DND-41 (cell line): ENCODE results near the gene CCDC28B.

Experiments
- ATAC-seq: fragments of 200-7000 bp; cut with Tn5 transposase; 3 replicates; pipeline ENCODE4 v1.9.1; 2021; ENCODE audit warnings: low read depth; ENCODE audit not compliant: insufficient read depth
- DNase-seq: peaks from one replicate; pipeline ENCODE4 v3.0.0-alpha.2; 2020
- H2AFZ ChIP-seq: 2 replicates; pipeline ENCODE4 v1.6.0; 2012; ENCODE audit warnings: low read depth, low read length
- H3K27ac ChIP-seq: 2 replicates; pipeline ENCODE4 v1.5.1; 2012; ENCODE audit warnings: low read length, inconsistent platforms
- H3K27me3 ChIP-seq: fragments of 200-600 bp; sonication (generic); 2 replicates; pipeline ENCODE4 v1.6.0; 2012; ENCODE audit warnings: low read length, mild to moderate bottlenecking, inconsistent platforms; ENCODE audit not compliant: insufficient read depth, poor library complexity
- H3K36me3 ChIP-seq: 2 replicates; pipeline ENCODE4 v1.5.1; 2012; ENCODE audit warnings: low read length, inconsistent platforms; ENCODE audit not compliant: insufficient read depth
- H3K4me1 ChIP-seq: 2 replicates; pipeline ENCODE4 v1.5.1; 2012; ENCODE audit warnings: mild to moderate bottlenecking, low read length; ENCODE audit not compliant: insufficient read depth
- H3K4me2 ChIP-seq: 2 replicates; pipeline ENCODE4 v1.6.0; 2012; ENCODE audit warnings: mild to moderate bottlenecking, moderate library complexity, low read length, inconsistent platforms; ENCODE audit not compliant: insufficient read depth
- H3K4me3 ChIP-seq, 2 experiments: fragments of 200-600 bp in 1 of 2; shearing (Covaris generic) in 1 of 2; 2 replicates each; pipeline ENCODE4 v1.5.1; 2012 to 2016; ENCODE audit warnings: inconsistent platforms in 2 of 2, low read length in 2 of 2, mild to moderate bottlenecking in 2 of 2, low read depth in 1 of 2, moderate library complexity in 1 of 2
- H3K79me2 ChIP-seq: 2 replicates; pipeline ENCODE4 v1.6.0; 2012; ENCODE audit warnings: low read length, inconsistent platforms; ENCODE audit not compliant: insufficient read depth
- H3K9ac ChIP-seq: 2 replicates; pipeline ENCODE4 v1.6.0; 2012; ENCODE audit warnings: low read depth, mild to moderate bottlenecking, inconsistent platforms, low read length, moderate library complexity
- H3K9me3 ChIP-seq: 2 replicates; pipeline ENCODE4 v1.5.1; 2012; ENCODE audit warnings: low read length, moderate library complexity, mild to moderate bottlenecking, inconsistent platforms; ENCODE audit not compliant: insufficient read depth, severe bottlenecking
- H4K20me1 ChIP-seq: 2 replicates; pipeline ENCODE4 v1.6.0; 2012; ENCODE audit warnings: low read length; ENCODE audit not compliant: insufficient read depth
- CTCF ChIP-seq: IDR thresholded peaks from 2 replicates; pipeline ENCODE4 v1.5.1; 2012; ENCODE audit warnings: borderline replicate concordance, low read length, moderate library complexity, mild to moderate bottlenecking; ENCODE audit not compliant: poor library complexity, severe bottlenecking; ENCODE audit errors: extremely low read depth
- EZH2 ChIP-seq: IDR thresholded peaks from 3 replicates; pipeline ENCODE4 v1.6.1; 2012; ENCODE audit warnings: borderline replicate concordance, low read depth, mild to moderate bottlenecking, moderate library complexity, low read length, inconsistent platforms; ENCODE audit not compliant: severe bottlenecking

Gene CCDC28B

DNA sequence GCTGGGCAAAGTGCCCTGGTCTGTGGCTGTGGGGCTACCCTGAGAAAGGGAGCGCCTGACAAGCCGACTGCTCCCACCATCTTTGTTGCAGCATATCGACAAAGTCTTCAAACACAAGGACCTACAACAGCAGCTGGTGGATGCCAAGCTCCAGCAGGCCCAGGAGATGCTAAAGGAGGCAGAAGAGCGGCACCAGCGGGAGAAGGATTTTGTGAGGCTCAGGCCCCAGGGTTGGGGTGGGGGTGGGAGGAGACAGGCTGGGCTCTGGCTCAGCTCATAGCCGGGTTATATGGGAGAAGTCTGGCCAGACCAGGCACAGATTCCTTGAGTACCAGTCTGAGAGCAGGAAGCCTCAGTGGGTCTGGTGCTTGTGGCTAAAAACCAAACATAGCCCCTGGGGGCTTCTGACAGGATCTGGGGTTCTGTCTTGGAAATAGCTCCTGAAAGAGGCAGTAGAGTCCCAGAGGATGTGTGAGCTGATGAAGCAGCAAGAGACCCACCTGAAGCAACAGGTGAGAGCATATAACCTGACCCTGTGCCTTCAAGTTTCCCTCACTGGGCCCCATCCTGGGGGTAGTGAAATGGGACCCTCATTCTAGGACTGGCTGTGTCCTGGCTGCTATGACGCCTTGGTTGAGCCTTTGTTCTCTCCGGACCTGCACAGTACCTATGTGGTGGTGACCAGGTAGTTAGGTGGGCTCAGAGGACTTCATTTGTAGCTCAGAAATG, 8.0 kb upstream of the CCDC28B start:
- no peak overlapping the region for H3K9ac ChIP-seq
- H3K27me3 ChIP-seq, result no peaks in the 10 kb centered on the region
- peaks cover 30% of the 10 kb centered on the region for H3K4me1 ChIP-seq
- TF ChIP-seq CTCF (no peak), EZH2 (no peak)
- peaks cover 16% of the 10 kb centered on the region for H3K79me2 ChIP-seq
- ATAC-seq (no peak), DNase-seq (no peak)
- H4K20me1 ChIP-seq, result peaks cover 66% of the 10 kb centered on the region
- no peak overlapping the region for H3K4me3 ChIP-seq
- H3K36me3 ChIP-seq, result peaks cover 100% of the 10 kb centered on the region
- no peak overlapping the region for H3K27ac ChIP-seq
- no peaks in the 10 kb centered on the region for H3K9me3 ChIP-seq
- no peak overlapping the region for H2AFZ ChIP-seq
- no peak overlapping the region for H3K4me2 ChIP-seq

DNA sequence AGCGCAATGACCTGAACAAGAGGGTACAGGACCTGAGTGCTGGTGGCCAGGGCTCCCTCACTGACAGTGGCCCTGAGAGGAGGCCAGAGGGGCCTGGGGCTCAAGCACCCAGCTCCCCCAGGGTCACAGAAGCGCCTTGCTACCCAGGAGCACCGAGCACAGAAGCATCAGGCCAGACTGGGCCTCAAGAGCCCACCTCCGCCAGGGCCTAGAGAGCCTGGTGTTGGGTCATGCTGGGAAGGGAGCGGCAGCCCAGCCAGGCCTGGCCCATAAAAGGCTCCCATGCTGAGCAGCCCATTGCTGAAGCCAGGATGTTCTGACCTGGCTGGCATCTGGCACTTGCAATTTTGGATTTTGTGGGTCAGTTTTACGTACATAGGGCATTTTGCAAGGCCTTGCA, 5.4 kb upstream of the CCDC28B start:
- H3K9ac ChIP-seq, result no peak overlapping the region
- H4K20me1 ChIP-seq, result peaks cover 59% of the 10 kb centered on the region
- no peak for ATAC-seq

GRCh38 chr1:32195531-32195930, 4.9 kb upstream of the CCDC28B start:
- no peak for DNase-seq
- Histone ChIP-seq H3K79me2 (no peaks in the 10 kb centered on the region; the same call in 1 of the 2 replicates), H3K9ac (no peak overlapping the region), H3K4me1 (peaks cover 47% of the 10 kb centered on the region), H3K4me3 (no peak overlapping the region), H2AFZ (no peak overlapping the region), H3K36me3 (peaks cover 80% of the 10 kb centered on the region), H3K4me2 (no peak overlapping the region), H4K20me1 (peaks cover 56% of the 10 kb centered on the region), H3K27me3 (no peaks in the 10 kb centered on the region), H3K27ac (no peak overlapping the region), H3K9me3 (no peaks in the 10 kb centered on the region)
- ATAC-seq, result no peak
- TF ChIP-seq EZH2, result no peak
- TF ChIP-seq CTCF, result no peak

More for the DNA sequence above, 5.4 kb upstream of the CCDC28B start:
- TF ChIP-seq CTCF (no peak), EZH2 (no peak)
- Histone ChIP-seq H3K27me3 (no peaks in the 10 kb centered on the region), H3K36me3 (peaks cover 85% of the 10 kb centered on the region), H2AFZ (no peak overlapping the region), H3K4me2 (no peak overlapping the region), H3K9me3 (no peaks in the 10 kb centered on the region), H3K4me3 (no peak overlapping the region), H3K27ac (0 out of 2 replicates have a peak overlapping the region, but pooled peaks have one; percentile 9), H3K4me1 (peaks cover 42% of the 10 kb centered on the region), H3K79me2 (no peaks in the 10 kb centered on the region; the same call in 1 of the 2 replicates)
- DNase-seq, result no peak
